Colonic mucosa (tissue), 4 donors: ENCODE measurements around the gene SVIL. TPM values are rescaled to one million over a fixed set of nuclear protein-coding genes. Genes with fewer than 3 reads are reported as not detected.
"Not testable (repeated sequence)": the region's sequence is repeated elsewhere in the genome, so short reads cannot be mapped to it uniquely, and the experiment has no call there.

Experiments used
- DNase-seq: peaks from one replicate; pipeline ENCODE4 v3.0.0-alpha.2; 2020
- H3K27ac ChIP-seq: fragments of 200-600 bp; one replicate; pipeline ENCODE4 v1.8.0; 2021
- H3K27me3 ChIP-seq: fragments of 200-600 bp; one replicate; pipeline ENCODE4 v1.8.0; 2021
- H3K36me3 ChIP-seq: fragments of 200-600 bp; one replicate; pipeline ENCODE4 v1.8.0; 2021
- H3K4me1 ChIP-seq: fragments of 200-600 bp; one replicate; pipeline ENCODE4 v1.8.0; 2021; ENCODE audit warnings: mild to moderate bottlenecking
- H3K4me3 ChIP-seq: fragments of 200-600 bp; one replicate; pipeline ENCODE4 v1.8.0; 2021
- H3K9ac ChIP-seq, 2 donors: one replicate each; pipeline ENCODE4 v1.7.0; 2013; ENCODE audit warnings: control low read depth in 2 of 2, low read depth in 2 of 2, low read length in 2 of 2
- H3K9me3 ChIP-seq: fragments of 200-600 bp; one replicate; pipeline ENCODE4 v1.8.0; 2021
- CTCF ChIP-seq: fragments of 200-600 bp; IDR thresholded peaks from one replicate; pipeline ENCODE4 v1.8.0; 2022; ENCODE audit warnings: antibody characterized with exemption, mild to moderate bottlenecking
- intact Hi-C: fragments of 100-400 bp; cut with DNase I; formaldehyde crosslinking; loops from one replicate; pipeline ENCODE4 v1.14.1; 2022
- total RNA-seq, 2 donors: library from RNA; stranded (reverse); fragmentation: NEBNext Ultra II Directional in 1 of 2; extraction: Animal tissue kit (Norgen Biotek cat#: 25700) in 1 of 2; gene quantifications; one replicate each; pipeline ENCODE4 v1.2.1, GENCODE V29; 2021
- donor health status: healthy.
- donor health status: DM: no; HTN: no; CAD: no.
- donor health status: DM: no; HTN: no; CAD: no.

SVIL gene
- total RNA-seq, 2 donors from 2014 or later, result 62.6 to 132 TPM

- intact Hi-C loops, result no loop called here
- H3K4me3 ChIP-seq, result no peak overlapping the region
These were observed 6.5 kb downstream of the SVIL start for GRCh38 chr10:29628311-29628710.

GRCh38 chr10:29627201-29628132 is 7.3 kb downstream of the SVIL start:
- H3K4me1 ChIP-seq, result peaks cover 5% of the 10 kb centered on the region
- no peak overlapping the region for H3K4me3 ChIP-seq
- no peak overlapping the region for H3K27ac ChIP-seq
- no peak overlapping the region for H3K9ac ChIP-seq
- H3K9me3 ChIP-seq, result no peaks in the 10 kb centered on the region
- no peaks in the 10 kb centered on the region for H3K27me3 ChIP-seq
- no peak for TF ChIP-seq CTCF
- no peak for DNase-seq
- intact Hi-C loops, result no loop called here
- H3K36me3 ChIP-seq, result no peaks in the 10 kb centered on the region

More at GRCh38 chr10:29628311-29628710, 6.5 kb downstream of the SVIL start:
- Histone ChIP-seq H3K27ac (no peak overlapping the region), H3K36me3 (no peaks in the 10 kb centered on the region), H3K4me1 (peaks cover 5% of the 10 kb centered on the region), H3K9ac (no peak overlapping the region), H3K9me3 (no peaks in the 10 kb centered on the region), H3K27me3 (no peaks in the 10 kb centered on the region)
- no peak for TF ChIP-seq CTCF
- DNase-seq, result no peak

GRCh38 chr10:29624357-29624756 is 10.4 kb downstream of the SVIL start:
- DNase-seq, H3K9ac ChIP-seq, H3K27me3 ChIP-seq, H3K36me3 ChIP-seq, H3K9me3 ChIP-seq, intact Hi-C loops, H3K27ac ChIP-seq, H3K4me1 ChIP-seq, H3K4me3 ChIP-seq: not testable (repeated sequence)

GRCh38 chr10:29623797-29624196 is 11.0 kb downstream of the SVIL start:
- intact Hi-C loops, result no loop called here
- Histone ChIP-seq H3K27ac (no peak overlapping the region), H3K4me1 (no peaks in the 10 kb centered on the region), H3K4me3 (no peak overlapping the region), H3K9ac (no peak overlapping the region), H3K9me3 (no peaks in the 10 kb centered on the region), H3K36me3 (no peaks in the 10 kb centered on the region), H3K27me3 (no peaks in the 10 kb centered on the region)
- no peak for DNase-seq
- no peak for TF ChIP-seq CTCF

GRCh38 chr10:29622382-29622922 is 12.3 kb downstream of the SVIL start:
- Histone ChIP-seq H3K9ac (no peak overlapping the region), H3K27me3 (no peaks in the 10 kb centered on the region), H3K4me3 (no peak overlapping the region), H3K27ac (no peak overlapping the region), H3K36me3 (no peaks in the 10 kb centered on the region), H3K9me3 (no peaks in the 10 kb centered on the region), H3K4me1 (peaks cover 6% of the 10 kb centered on the region)
- intact Hi-C loops, result no loop called here
- TF ChIP-seq CTCF, result no peak
- DNase-seq, result no peak

- no peak overlapping the region for H3K4me3 ChIP-seq
- no peaks in the 10 kb centered on the region for H3K36me3 ChIP-seq
- no peaks in the 10 kb centered on the region for H3K27me3 ChIP-seq
- H3K9me3 ChIP-seq, result no peaks in the 10 kb centered on the region
- H3K4me1 ChIP-seq, result peaks cover 9% of the 10 kb centered on the region
- intact Hi-C loops, result no loop called here
- no peak for DNase-seq
- H3K9ac ChIP-seq, result no peak overlapping the region
- no peak for TF ChIP-seq CTCF
- no peak overlapping the region for H3K27ac ChIP-seq
These were observed 13.6 kb downstream of the SVIL start for GRCh38 chr10:29621161-29621560.
